GM23338 (cell line): ENCODE results near the gene DAGLB. TPM values are rescaled to one million over a fixed set of nuclear protein-coding genes. Genes with fewer than 3 reads are reported as not detected.
A peak's percentile ranks its signal among the peaks of the same experiment; 100 is the strongest.

Source experiments
- ATAC-seq: fragments of 200-7000 bp; cut with Tn5 transposase; 3 replicates; pipeline ENCODE4 v1.9.1; 2020
- DNase-seq: peaks from one replicate; pipeline ENCODE4 v3.0.0-alpha.2; 2015; ENCODE audit warnings: low spot score
- H2AFZ ChIP-seq: fragments of 200-600 bp; sonication (generic); 2 replicates; pipeline ENCODE4 v1.8.0; 2016; ENCODE audit warnings: antibody characterized with exemption, mild to moderate bottlenecking, moderate library complexity
- H3F3A ChIP-seq: fragments of 200-600 bp; sonication (generic); replicated peaks from 2 replicates; pipeline ENCODE4 v1.8.0; 2017; ENCODE audit warnings: antibody characterized with exemption, mixed run types, low read depth
- H3K27ac ChIP-seq: fragments of 200-600 bp; sonication (generic); 2 replicates; pipeline ENCODE4 v1.6.1; 2016; ENCODE audit warnings: low read depth
- H3K27me3 ChIP-seq: fragments of 200-600 bp; sonication (generic); 2 replicates; pipeline ENCODE4 v1.8.0; 2016; ENCODE audit warnings: mild to moderate bottlenecking, mixed run types, moderate library complexity; ENCODE audit not compliant: insufficient read depth
- H3K36me3 ChIP-seq: fragments of 200-600 bp; sonication (generic); 2 replicates; pipeline ENCODE4 v1.8.0; 2016; ENCODE audit warnings: mild to moderate bottlenecking; ENCODE audit not compliant: insufficient read depth
- H3K4me1 ChIP-seq: fragments of 200-600 bp; sonication (generic); 2 replicates; pipeline ENCODE4 v1.8.0; 2016; ENCODE audit warnings: mild to moderate bottlenecking, moderate library complexity; ENCODE audit not compliant: insufficient read depth
- H3K4me2 ChIP-seq: fragments of 200-600 bp; sonication (generic); 2 replicates; pipeline ENCODE4 v1.7.1; 2017; ENCODE audit warnings: mixed run types
- H3K4me3 ChIP-seq: fragments of 200-600 bp; sonication (generic); 2 replicates; pipeline ENCODE4 v1.6.1; 2016; ENCODE audit warnings: mixed run types
- H3K79me2 ChIP-seq: fragments of 200-600 bp; sonication (generic); replicated peaks from 2 replicates; pipeline ENCODE4 v1.8.0; 2017; ENCODE audit warnings: mild to moderate bottlenecking; ENCODE audit not compliant: insufficient read depth
- H3K9me2 ChIP-seq: fragments of 200-600 bp; sonication (generic); 2 replicates; pipeline ENCODE4 v1.8.0; 2017; ENCODE audit not compliant: insufficient read depth
- H4K20me1 ChIP-seq: fragments of 200-600 bp; sonication (generic); replicated peaks from 2 replicates; pipeline ENCODE4 v1.8.0; 2017; ENCODE audit warnings: mild to moderate bottlenecking; ENCODE audit not compliant: insufficient read depth
- H3K27ac Mint-ChIP-seq: 2 replicates; pipeline ENCODE4 v1.8.0; 2020; ENCODE audit warnings: inconsistent platforms, mild to moderate bottlenecking, moderate library complexity, mixed read lengths
- H3K27me3 Mint-ChIP-seq: 3 replicates; pipeline ENCODE4 v1.8.0; 2022; ENCODE audit warnings: low read depth, mild to moderate bottlenecking, moderate library complexity, mixed read lengths, inconsistent platforms; ENCODE audit not compliant: insufficient read depth, poor library complexity
- H3K36me3 Mint-ChIP-seq: 3 replicates; pipeline ENCODE4 v1.8.0; 2021; ENCODE audit warnings: low read depth, mild to moderate bottlenecking, inconsistent platforms, moderate library complexity, mixed read lengths
- H3K4me1 Mint-ChIP-seq: 3 replicates; pipeline ENCODE4 v1.8.0; 2020; ENCODE audit warnings: mild to moderate bottlenecking, inconsistent platforms, mixed read lengths
- H3K4me3 Mint-ChIP-seq: 3 replicates; pipeline ENCODE4 v1.8.0; 2021; ENCODE audit warnings: moderate library complexity, mild to moderate bottlenecking, inconsistent platforms, mixed read lengths
- H3K9me3 Mint-ChIP-seq: 3 replicates; pipeline ENCODE4 v1.8.0; 2020; ENCODE audit warnings: moderate library complexity, mild to moderate bottlenecking, inconsistent platforms, mixed read lengths
- JUNB ChIP-seq: IDR thresholded peaks from one replicate; pipeline ENCODE4 v1.6.1; 2016; ENCODE audit warnings: antibody characterized with exemption; ENCODE audit not compliant: unreplicated experiment
- POLR2AphosphoS5 ChIP-seq: IDR thresholded peaks from 2 replicates; pipeline ENCODE4 v1.6.1; 2016; ENCODE audit warnings: antibody characterized with exemption, low read depth
- ZNF331 ChIP-seq: fragments of 250-450 bp; sonication (Bioruptor Pico); IDR thresholded peaks from 2 replicates; pipeline ENCODE4 v1.5.0; 2020; ENCODE audit warnings: low read depth, mild to moderate bottlenecking, moderate library complexity
- long read RNA-seq: library from polyadenylated mRNA; unstranded; transcript quantifications from one replicate; pipeline ENCODE4 v2.0.0, GENCODE V29; 2020; ENCODE audit not compliant: unreplicated experiment
- polyA plus RNA-seq: library from polyadenylated mRNA; unstranded; fragments of >200 nt; fragmentation: Nextera tagmentation; extraction: Ambion mirVana; gene quantifications from 2 replicates; pipeline ENCODE4 v1.2.1, GENCODE V29; 2016
- total RNA-seq: library from RNA; depleted of rRNA; stranded (reverse); fragments of >200 nt; shearing (Covaris generic); gene quantifications from 2 replicates; pipeline ENCODE4 v1.2.3, GENCODE V29; 2014; rRNA removed
- TF ChIP-seq, protein P1 (sequence below): IDR thresholded peaks from 2 replicates; pipeline ENCODE4 v1.6.1; 2016; ENCODE audit warnings: antibody characterized with exemption
- TF ChIP-seq, protein P2 (sequence below): fragments of 250-450 bp; sonication (Bioruptor Pico); IDR thresholded peaks from 2 replicates; pipeline ENCODE4 v1.5.0; 2020; ENCODE audit warnings: mild to moderate bottlenecking, moderate library complexity

The DAGLB gene, protein sequence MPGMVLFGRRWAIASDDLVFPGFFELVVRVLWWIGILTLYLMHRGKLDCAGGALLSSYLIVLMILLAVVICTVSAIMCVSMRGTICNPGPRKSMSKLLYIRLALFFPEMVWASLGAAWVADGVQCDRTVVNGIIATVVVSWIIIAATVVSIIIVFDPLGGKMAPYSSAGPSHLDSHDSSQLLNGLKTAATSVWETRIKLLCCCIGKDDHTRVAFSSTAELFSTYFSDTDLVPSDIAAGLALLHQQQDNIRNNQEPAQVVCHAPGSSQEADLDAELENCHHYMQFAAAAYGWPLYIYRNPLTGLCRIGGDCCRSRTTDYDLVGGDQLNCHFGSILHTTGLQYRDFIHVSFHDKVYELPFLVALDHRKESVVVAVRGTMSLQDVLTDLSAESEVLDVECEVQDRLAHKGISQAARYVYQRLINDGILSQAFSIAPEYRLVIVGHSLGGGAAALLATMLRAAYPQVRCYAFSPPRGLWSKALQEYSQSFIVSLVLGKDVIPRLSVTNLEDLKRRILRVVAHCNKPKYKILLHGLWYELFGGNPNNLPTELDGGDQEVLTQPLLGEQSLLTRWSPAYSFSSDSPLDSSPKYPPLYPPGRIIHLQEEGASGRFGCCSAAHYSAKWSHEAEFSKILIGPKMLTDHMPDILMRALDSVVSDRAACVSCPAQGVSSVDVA
- total RNA-seq (26.0 and 28.5 TPM in 2 replicates), polyA plus RNA-seq (11.1 and 13.8 TPM in 2 replicates)
- long read RNA-seq, transcript DAGLB-201 (15 exons, 2,897 nt) = major isoform, 8 of 12 reads
- long read RNA-seq, partial matches to known transcripts = 4 of 12 reads
- long read RNA-seq, other reads (novel, unspliced or antisense) = 0 of 12 reads

DNA sequence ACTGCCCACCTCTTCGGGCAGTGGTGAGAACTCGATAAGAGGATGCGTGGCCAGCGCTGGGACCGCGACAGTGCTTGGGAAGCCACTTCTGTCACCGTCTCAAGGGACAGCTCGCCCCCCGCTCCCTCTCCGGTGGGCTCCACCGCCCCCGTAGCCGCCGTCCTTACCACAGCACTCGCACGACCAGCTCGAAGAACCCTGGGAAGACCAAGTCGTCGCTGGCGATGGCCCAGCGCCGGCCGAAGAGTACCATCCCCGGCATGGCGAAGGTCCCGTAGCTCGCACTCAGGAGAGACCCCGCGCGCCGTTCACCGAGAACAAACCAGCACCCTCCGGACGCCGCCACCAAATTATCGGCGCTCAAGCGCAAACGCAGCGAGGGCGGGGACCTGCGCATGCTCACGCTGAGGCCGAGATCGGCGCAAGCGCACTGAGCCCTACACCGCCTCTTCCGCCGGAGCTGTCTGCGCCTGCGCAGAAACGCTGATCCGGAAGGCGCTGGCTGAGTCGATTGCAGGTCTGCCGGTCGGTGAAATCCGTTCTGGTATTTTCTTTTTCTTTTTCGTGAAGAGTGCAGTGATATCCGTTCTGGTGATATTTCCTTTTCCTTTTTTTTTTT is at the start of gene DAGLB:
DAGLB (minus strand) TSS at position 374 of the 619 bp plus-strand sequence; CDS start at position 262, 112 bp downstream.
- ATAC-seq (peak; percentile 86), DNase-seq (peak; percentile 97)
- TF ChIP-seq, protein P1, sequence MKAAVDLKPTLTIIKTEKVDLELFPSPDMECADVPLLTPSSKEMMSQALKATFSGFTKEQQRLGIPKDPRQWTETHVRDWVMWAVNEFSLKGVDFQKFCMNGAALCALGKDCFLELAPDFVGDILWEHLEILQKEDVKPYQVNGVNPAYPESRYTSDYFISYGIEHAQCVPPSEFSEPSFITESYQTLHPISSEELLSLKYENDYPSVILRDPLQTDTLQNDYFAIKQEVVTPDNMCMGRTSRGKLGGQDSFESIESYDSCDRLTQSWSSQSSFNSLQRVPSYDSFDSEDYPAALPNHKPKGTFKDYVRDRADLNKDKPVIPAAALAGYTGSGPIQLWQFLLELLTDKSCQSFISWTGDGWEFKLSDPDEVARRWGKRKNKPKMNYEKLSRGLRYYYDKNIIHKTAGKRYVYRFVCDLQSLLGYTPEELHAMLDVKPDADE = peak; percentile 61
- no peak for TF ChIP-seq ZNF331 (CRISPR knock-in tag)
- TF ChIP-seq, protein P2, sequence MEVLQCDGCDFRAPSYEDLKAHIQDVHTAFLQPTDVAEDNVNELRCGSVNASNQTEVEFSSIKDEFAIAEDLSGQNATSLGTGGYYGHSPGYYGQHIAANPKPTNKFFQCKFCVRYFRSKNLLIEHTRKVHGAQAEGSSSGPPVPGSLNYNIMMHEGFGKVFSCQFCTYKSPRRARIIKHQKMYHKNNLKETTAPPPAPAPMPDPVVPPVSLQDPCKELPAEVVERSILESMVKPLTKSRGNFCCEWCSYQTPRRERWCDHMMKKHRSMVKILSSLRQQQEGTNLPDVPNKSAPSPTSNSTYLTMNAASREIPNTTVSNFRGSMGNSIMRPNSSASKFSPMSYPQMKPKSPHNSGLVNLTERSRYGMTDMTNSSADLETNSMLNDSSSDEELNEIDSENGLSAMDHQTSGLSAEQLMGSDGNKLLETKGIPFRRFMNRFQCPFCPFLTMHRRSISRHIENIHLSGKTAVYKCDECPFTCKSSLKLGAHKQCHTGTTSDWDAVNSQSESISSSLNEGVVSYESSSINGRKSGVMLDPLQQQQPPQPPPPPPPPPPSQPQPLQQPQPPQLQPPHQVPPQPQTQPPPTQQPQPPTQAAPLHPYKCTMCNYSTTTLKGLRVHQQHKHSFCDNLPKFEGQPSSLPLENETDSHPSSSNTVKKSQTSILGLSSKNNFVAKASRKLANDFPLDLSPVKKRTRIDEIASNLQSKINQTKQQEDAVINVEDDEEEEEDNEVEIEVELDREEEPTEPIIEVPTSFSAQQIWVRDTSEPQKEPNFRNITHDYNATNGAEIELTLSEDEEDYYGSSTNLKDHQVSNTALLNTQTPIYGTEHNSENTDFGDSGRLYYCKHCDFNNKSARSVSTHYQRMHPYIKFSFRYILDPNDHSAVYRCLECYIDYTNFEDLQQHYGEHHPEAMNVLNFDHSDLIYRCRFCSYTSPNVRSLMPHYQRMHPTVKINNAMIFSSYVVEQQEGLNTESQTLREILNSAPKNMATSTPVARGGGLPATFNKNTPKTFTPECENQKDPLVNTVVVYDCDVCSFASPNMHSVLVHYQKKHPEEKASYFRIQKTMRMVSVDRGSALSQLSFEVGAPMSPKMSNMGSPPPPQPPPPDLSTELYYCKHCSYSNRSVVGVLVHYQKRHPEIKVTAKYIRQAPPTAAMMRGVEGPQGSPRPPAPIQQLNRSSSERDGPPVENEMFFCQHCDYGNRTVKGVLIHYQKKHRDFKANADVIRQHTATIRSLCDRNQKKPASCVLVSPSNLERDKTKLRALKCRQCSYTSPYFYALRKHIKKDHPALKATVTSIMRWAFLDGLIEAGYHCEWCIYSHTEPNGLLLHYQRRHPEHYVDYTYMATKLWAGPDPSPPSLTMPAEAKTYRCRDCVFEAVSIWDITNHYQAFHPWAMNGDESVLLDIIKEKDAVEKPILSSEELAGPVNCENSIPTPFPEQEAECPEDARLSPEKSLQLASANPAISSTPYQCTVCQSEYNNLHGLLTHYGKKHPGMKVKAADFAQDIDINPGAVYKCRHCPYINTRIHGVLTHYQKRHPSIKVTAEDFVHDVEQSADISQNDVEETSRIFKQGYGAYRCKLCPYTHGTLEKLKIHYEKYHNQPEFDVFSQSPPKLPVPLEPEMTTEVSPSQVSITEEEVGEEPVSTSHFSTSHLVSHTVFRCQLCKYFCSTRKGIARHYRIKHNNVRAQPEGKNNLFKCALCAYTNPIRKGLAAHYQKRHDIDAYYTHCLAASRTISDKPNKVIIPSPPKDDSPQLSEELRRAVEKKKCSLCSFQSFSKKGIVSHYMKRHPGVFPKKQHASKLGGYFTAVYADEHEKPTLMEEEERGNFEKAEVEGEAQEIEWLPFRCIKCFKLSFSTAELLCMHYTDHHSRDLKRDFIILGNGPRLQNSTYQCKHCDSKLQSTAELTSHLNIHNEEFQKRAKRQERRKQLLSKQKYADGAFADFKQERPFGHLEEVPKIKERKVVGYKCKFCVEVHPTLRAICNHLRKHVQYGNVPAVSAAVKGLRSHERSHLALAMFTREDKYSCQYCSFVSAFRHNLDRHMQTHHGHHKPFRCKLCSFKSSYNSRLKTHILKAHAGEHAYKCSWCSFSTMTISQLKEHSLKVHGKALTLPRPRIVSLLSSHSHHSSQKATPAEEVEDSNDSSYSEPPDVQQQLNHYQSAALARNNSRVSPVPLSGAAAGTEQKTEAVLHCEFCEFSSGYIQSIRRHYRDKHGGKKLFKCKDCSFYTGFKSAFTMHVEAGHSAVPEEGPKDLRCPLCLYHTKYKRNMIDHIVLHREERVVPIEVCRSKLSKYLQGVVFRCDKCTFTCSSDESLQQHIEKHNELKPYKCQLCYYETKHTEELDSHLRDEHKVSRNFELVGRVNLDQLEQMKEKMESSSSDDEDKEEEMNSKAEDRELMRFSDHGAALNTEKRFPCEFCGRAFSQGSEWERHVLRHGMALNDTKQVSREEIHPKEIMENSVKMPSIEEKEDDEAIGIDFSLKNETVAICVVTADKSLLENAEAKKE (CRISPR knock-in tag) = no peak
- no peak for TF ChIP-seq JUNB
- TF ChIP-seq POLR2AphosphoS5 = peak; percentile 98
- peak within 1 kb of the TSS; percentile 81 for H3K4me3 ChIP-seq
- no peaks in the 10 kb centered on the region; the same call in 1 of the 2 replicates for H3K4me1 ChIP-seq
- H3K27ac ChIP-seq = peak within 1 kb of the TSS; percentile 91
- Mint-ChIP-seq H3K4me3 (peak within 1 kb of the TSS; percentile 92), H3K27ac (peak within 1 kb of the TSS; percentile 94), H3K27me3 (peaks cover 14% of the 10 kb centered on the region), H3K36me3 (peaks cover 37% of the 10 kb centered on the region), H3K4me1 (no peaks in the 10 kb centered on the region; the same call in 2 of the 3 replicates), H3K9me3 (peaks cover 5% of the 10 kb centered on the region; the same call in 1 of the 3 replicates)
- H2AFZ ChIP-seq = peak within 1 kb of the TSS; percentile 87
- peaks cover 24% of the 10 kb centered on the region for H4K20me1 ChIP-seq
- H3K27me3 ChIP-seq = no peaks in the 10 kb centered on the region
- H3F3A ChIP-seq = 0 out of 2 replicates have a peak, but pooled peaks cover 8% of the 10 kb centered on the region
- H3K9me2 ChIP-seq = no peaks in the 10 kb centered on the region
- peak within 1 kb of the TSS; percentile 77 for H3K4me2 ChIP-seq
- H3K36me3 ChIP-seq = peaks cover 26% of the 10 kb centered on the region
- peaks cover 42% of the 10 kb centered on the region for H3K79me2 ChIP-seq
